ENCODE results near the gene MZT1. TPM values are rescaled to one million over a fixed set of nuclear protein-coding genes. Genes with fewer than 3 reads are reported as not detected.

The MZT1 gene, protein sequence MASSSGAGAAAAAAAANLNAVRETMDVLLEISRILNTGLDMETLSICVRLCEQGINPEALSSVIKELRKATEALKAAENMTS
- total RNA-seq (2021; ENCODE audit: unreplicated experiment) (9.8 TPM), Bru-seq, nascent RNA (percentile 72 among the genes with signal in this experiment), BruChase-seq, experiment 1, labeled RNA remaining after a 2-hour chase (percentile 69 among the genes with signal in this experiment), BruChase-seq, experiment 2, labeled RNA remaining after a 6-hour chase (percentile 83 among the genes with signal in this experiment)
- 3.6 TPM for polyA plus RNA-seq (2012; ENCODE audit: insufficient read length)
- long read RNA-seq, transcript MZT1-201 (3 exons, 2,299 nt) = major isoform, 31 of 32 reads
- long read RNA-seq, partial matches to known transcripts = 0 of 32 reads
- long read RNA-seq, other reads (novel, unspliced or antisense) = 1 of 32 reads

DNA sequence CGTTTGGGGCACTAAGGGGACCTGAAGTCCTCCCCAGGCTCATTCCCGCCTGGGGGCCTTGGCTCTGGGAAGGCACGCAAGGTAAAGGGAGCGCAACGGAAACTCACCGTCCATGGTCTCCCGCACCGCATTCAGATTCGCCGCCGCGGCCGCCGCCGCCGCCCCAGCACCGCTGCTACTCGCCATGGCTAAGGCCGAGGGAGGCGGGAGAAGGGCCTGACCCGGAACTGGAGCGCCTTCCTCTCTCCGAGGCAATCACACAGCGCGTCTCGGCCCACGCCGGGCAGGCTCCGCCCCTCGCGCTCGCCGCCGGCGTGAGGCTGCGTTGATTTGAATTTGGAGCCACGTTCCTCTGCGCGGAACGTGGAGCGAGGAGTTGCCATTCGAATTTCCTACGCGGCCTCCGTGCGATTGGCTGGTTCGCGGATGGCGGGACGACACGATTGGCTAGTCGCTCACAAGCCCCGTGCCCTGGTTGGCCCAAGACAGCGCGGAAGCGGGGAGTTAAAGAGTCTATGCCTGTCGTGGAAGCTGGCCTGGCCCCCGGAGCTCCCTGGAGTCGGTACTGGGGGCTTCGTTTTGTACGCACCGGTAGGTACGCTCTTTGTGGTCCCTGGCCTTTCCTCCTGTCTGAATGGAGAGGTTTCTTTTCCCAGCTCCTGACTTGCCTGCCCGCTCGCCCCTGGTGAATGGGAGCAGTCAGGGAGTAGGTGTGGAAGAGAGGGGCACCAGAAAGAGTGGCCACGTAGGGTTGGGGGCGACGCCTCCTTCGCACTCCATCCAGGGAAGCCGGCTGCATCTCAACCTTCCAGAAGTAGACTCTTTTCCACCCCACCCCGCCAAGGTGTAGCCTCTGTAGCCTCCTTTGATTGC is at the start of gene MZT1, which contains the start of gene BORA:
TSS of gene MZT1 (minus strand) at position 213 of the 873 bp plus-strand sequence. CDS start at position 186, 27 bp downstream.
TSS of gene BORA (plus strand) at position 507 of the 873 bp plus-strand sequence. CDS start 1,018 bp downstream, outside the sequence.
- Histone ChIP-seq H3K4me3 (ENCODE audit: low read depth in 2 of 2, low read length in 2 of 2) (peak within 1 kb of the TSS; percentile 84 to 92), H3K36me3 (ENCODE audit: control insufficient read depth, insufficient read depth, low read length) (peaks cover 7% of the 10 kb centered on the region), H3K27me3 (ENCODE audit: control insufficient read depth, insufficient read depth, low read length) (no peaks in the 10 kb centered on the region), H3K27ac (ENCODE audit: low read length) (peak within 1 kb of the TSS; percentile 89), H3K9me3 (ENCODE audit: control insufficient read depth, insufficient read depth, low read depth, low read length) (no peaks in the 10 kb centered on the region), H3K4me1 (ENCODE audit: control insufficient read depth, insufficient read depth, low read length) (no peaks in the 10 kb centered on the region; the same call in none of the 2 replicates)
- DNase-seq (ENCODE audit: low read depth, low spot score) (peak; percentile 88), ATAC-seq (peak; percentile 98)
- ChIA-PET CTCF (no interaction called here), POLR2A (no interaction called here)
- intact Hi-C loops (cut with micrococcal nuclease; ENCODE audit: unreplicated experiment) (no loop called here), in situ Hi-C loops (cut with HindIII; ENCODE audit: low pct_unique_long_range_greater_than_20kb, low sequenced_read_pairs) (no loop called here)
- TF ChIP-seq, protein P1, sequence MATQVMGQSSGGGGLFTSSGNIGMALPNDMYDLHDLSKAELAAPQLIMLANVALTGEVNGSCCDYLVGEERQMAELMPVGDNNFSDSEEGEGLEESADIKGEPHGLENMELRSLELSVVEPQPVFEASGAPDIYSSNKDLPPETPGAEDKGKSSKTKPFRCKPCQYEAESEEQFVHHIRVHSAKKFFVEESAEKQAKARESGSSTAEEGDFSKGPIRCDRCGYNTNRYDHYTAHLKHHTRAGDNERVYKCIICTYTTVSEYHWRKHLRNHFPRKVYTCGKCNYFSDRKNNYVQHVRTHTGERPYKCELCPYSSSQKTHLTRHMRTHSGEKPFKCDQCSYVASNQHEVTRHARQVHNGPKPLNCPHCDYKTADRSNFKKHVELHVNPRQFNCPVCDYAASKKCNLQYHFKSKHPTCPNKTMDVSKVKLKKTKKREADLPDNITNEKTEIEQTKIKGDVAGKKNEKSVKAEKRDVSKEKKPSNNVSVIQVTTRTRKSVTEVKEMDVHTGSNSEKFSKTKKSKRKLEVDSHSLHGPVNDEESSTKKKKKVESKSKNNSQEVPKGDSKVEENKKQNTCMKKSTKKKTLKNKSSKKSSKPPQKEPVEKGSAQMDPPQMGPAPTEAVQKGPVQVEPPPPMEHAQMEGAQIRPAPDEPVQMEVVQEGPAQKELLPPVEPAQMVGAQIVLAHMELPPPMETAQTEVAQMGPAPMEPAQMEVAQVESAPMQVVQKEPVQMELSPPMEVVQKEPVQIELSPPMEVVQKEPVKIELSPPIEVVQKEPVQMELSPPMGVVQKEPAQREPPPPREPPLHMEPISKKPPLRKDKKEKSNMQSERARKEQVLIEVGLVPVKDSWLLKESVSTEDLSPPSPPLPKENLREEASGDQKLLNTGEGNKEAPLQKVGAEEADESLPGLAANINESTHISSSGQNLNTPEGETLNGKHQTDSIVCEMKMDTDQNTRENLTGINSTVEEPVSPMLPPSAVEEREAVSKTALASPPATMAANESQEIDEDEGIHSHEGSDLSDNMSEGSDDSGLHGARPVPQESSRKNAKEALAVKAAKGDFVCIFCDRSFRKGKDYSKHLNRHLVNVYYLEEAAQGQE (IDR thresholded peaks at IDR 0.05; ENCODE audit: insufficient read depth in 1 of 2, low read depth in 2 of 2, low read length in 1 of 2) = no peak
- TF ChIP-seq SIN3A (IDR thresholded peaks at IDR 0.05; ENCODE audit: borderline replicate concordance, insufficient read depth, low read depth, low read length) (peak; percentile 48; the same call in 1 of the 2 replicates), POLR2AphosphoS5 (IDR thresholded peaks at IDR 0.05; ENCODE audit: low read depth, low read length) (peak; percentile 63), TCF7L2 (IDR thresholded peaks at IDR 0.05; ENCODE audit: low read depth, low read length) (no peak)
- TF ChIP-seq, protein P2, sequence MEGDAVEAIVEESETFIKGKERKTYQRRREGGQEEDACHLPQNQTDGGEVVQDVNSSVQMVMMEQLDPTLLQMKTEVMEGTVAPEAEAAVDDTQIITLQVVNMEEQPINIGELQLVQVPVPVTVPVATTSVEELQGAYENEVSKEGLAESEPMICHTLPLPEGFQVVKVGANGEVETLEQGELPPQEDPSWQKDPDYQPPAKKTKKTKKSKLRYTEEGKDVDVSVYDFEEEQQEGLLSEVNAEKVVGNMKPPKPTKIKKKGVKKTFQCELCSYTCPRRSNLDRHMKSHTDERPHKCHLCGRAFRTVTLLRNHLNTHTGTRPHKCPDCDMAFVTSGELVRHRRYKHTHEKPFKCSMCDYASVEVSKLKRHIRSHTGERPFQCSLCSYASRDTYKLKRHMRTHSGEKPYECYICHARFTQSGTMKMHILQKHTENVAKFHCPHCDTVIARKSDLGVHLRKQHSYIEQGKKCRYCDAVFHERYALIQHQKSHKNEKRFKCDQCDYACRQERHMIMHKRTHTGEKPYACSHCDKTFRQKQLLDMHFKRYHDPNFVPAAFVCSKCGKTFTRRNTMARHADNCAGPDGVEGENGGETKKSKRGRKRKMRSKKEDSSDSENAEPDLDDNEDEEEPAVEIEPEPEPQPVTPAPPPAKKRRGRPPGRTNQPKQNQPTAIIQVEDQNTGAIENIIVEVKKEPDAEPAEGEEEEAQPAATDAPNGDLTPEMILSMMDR (IDR thresholded peaks at IDR 0.05) = no peak
- no TSS peak for BruUV-seq (replicated peaks)

DNA sequence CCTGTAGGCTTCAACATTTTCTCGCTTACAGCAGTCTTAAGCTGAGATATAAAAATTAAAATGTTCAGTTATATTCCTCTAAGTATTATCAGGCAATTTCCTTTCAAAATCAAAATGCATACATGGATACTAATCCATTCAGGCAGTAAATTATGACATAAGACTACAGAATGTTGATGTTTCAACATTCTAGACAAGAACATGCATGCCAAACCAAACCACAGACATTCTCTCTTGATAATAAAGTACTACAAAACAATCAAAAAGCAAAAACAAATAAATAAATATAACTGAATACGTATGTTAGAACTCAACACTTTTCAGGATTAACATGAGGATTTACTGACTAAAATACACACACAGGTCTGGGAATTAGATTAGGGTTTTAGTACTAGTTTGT is 46.6 kb upstream of the MZT1 start:
- no TSS peak for BruUV-seq (replicated peaks)
- CTCF ChIA-PET = no interaction called here

More for the DNA sequence above, 46.6 kb upstream of the MZT1 start:
- intact Hi-C loops (cut with micrococcal nuclease; ENCODE audit: unreplicated experiment) (no loop called here), in situ Hi-C loops (cut with HindIII; ENCODE audit: low pct_unique_long_range_greater_than_20kb, low sequenced_read_pairs) (no loop called here)
- H3K4me3 ChIP-seq (ENCODE audit: low read depth in 2 of 2, low read length in 2 of 2) = no peak overlapping the region
- no peak for ATAC-seq
- no peaks in the 10 kb centered on the region for H3K4me1 ChIP-seq (ENCODE audit: control insufficient read depth, insufficient read depth, low read length)
- POLR2A ChIA-PET = no interaction called here
- TF ChIP-seq, protein P2 (IDR thresholded peaks at IDR 0.05) = no peak
- TF ChIP-seq POLR2AphosphoS5 (IDR thresholded peaks at IDR 0.05; ENCODE audit: low read depth, low read length) = no peak
- TF ChIP-seq, protein P1 (IDR thresholded peaks at IDR 0.05; ENCODE audit: insufficient read depth in 1 of 2, low read depth in 2 of 2, low read length in 1 of 2) = no peak
- no peak for TF ChIP-seq TCF7L2 (IDR thresholded peaks at IDR 0.05; ENCODE audit: low read depth, low read length)
- TF ChIP-seq SIN3A (IDR thresholded peaks at IDR 0.05; ENCODE audit: borderline replicate concordance, insufficient read depth, low read depth, low read length) = no peak
- no peak for DNase-seq (ENCODE audit: low read depth, low spot score)
- H3K27me3 ChIP-seq (ENCODE audit: control insufficient read depth, insufficient read depth, low read length) = no peaks in the 10 kb centered on the region
- no peaks in the 10 kb centered on the region for H3K9me3 ChIP-seq (ENCODE audit: control insufficient read depth, insufficient read depth, low read depth, low read length)
- no peak overlapping the region for H3K27ac ChIP-seq (ENCODE audit: low read length)
- H3K36me3 ChIP-seq (ENCODE audit: control insufficient read depth, insufficient read depth, low read length) = peaks cover 71% of the 10 kb centered on the region

All from Panc1 (cell line).